IPS-20b (cell line): ENCODE results near the gene PSMA6.
A peak's percentile ranks its signal among the peaks of the same experiment; 100 is the strongest.
"Not testable (repeated sequence)": the region's sequence is repeated elsewhere in the genome, so short reads cannot be mapped to it uniquely, and the experiment has no call there.

Experiments used
- H3K27ac ChIP-seq: one replicate; pipeline ENCODE4 v1.5.1; 2013; ENCODE audit warnings: low read length
- H3K27me3 ChIP-seq: 2 replicates; pipeline ENCODE4 v1.6.1; 2013; ENCODE audit warnings: mild to moderate bottlenecking, low read length, inconsistent platforms; ENCODE audit not compliant: insufficient read depth
- H3K36me3 ChIP-seq: 2 replicates; pipeline ENCODE4 v1.6.1; 2013; ENCODE audit warnings: low read depth, mild to moderate bottlenecking, inconsistent platforms, low read length, moderate library complexity; ENCODE audit not compliant: insufficient read depth
- H3K4me1 ChIP-seq: 2 replicates; pipeline ENCODE4 v1.6.1; 2013; ENCODE audit warnings: mild to moderate bottlenecking, control low read depth, inconsistent platforms, low read length, moderate library complexity; ENCODE audit not compliant: insufficient read depth
- H3K4me3 ChIP-seq: 2 replicates; pipeline ENCODE4 v1.5.1; 2013; ENCODE audit warnings: mild to moderate bottlenecking, low read length, inconsistent platforms
- H3K9ac ChIP-seq: 2 replicates; pipeline ENCODE4 v1.6.1; 2013; ENCODE audit warnings: low read depth, mild to moderate bottlenecking, inconsistent platforms, low read length, moderate library complexity
- H3K9me3 ChIP-seq: 2 replicates; pipeline ENCODE4 v1.6.1; 2013; ENCODE audit warnings: mild to moderate bottlenecking, low read depth, low read length, inconsistent platforms; ENCODE audit not compliant: insufficient read depth

The PSMA6 gene

GRCh38 chr14:35331605-35332516, 39.7 kb downstream of the PSMA6 start:
- H3K9ac ChIP-seq = peak overlapping the region; percentile 15; the same call in 1 of the 2 replicates
- no peak overlapping the region for H3K4me3 ChIP-seq
- H3K27me3 ChIP-seq = no peaks in the 10 kb centered on the region
- H3K27ac ChIP-seq = no peak overlapping the region
- H3K36me3 ChIP-seq = no peaks in the 10 kb centered on the region
- H3K9me3 ChIP-seq = no peaks in the 10 kb centered on the region
- H3K4me1 ChIP-seq = peaks cover 22% of the 10 kb centered on the region

- Histone ChIP-seq H3K4me1 (peaks cover 25% of the 10 kb centered on the region), H3K27ac (no peak overlapping the region), H3K36me3 (no peaks in the 10 kb centered on the region), H3K9ac (no peak overlapping the region; the same call in 1 of the 2 replicates), H3K9me3 (no peaks in the 10 kb centered on the region), H3K4me3 (no peak overlapping the region), H3K27me3 (no peaks in the 10 kb centered on the region)
These were observed 40.5 kb downstream of the PSMA6 start for GRCh38 chr14:35332517-35333263.

DNA sequence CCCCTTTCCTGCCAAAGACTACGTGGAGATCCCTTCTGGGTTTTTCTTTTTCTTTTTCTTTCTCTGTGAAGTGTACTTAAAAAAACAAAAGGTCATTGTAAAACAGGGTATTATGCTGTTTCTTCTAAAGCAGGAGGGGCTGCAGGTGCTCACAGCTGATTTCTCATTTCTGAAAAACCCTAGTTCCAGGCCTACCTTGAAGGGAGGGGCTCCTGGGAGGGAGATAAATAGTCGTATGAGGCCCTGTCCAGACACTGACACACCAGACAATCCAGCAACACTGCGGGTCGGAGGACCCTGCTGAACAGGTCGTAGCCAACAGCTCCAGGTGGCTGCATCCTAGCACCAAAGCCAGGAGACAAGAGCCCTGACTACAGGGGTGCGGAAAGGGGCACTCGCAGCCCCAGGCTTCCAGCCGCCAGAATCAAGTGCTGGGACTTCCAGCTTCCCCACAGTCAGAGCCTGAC, 41.1 kb downstream of the PSMA6 start:
- H3K4me3 ChIP-seq = no peak overlapping the region
- no peaks in the 10 kb centered on the region for H3K27me3 ChIP-seq
- peaks cover 25% of the 10 kb centered on the region for H3K4me1 ChIP-seq
- no peaks in the 10 kb centered on the region for H3K36me3 ChIP-seq
- H3K9ac ChIP-seq = no peak overlapping the region; the same call in 1 of the 2 replicates
- no peaks in the 10 kb centered on the region for H3K9me3 ChIP-seq
- no peak overlapping the region for H3K27ac ChIP-seq

DNA sequence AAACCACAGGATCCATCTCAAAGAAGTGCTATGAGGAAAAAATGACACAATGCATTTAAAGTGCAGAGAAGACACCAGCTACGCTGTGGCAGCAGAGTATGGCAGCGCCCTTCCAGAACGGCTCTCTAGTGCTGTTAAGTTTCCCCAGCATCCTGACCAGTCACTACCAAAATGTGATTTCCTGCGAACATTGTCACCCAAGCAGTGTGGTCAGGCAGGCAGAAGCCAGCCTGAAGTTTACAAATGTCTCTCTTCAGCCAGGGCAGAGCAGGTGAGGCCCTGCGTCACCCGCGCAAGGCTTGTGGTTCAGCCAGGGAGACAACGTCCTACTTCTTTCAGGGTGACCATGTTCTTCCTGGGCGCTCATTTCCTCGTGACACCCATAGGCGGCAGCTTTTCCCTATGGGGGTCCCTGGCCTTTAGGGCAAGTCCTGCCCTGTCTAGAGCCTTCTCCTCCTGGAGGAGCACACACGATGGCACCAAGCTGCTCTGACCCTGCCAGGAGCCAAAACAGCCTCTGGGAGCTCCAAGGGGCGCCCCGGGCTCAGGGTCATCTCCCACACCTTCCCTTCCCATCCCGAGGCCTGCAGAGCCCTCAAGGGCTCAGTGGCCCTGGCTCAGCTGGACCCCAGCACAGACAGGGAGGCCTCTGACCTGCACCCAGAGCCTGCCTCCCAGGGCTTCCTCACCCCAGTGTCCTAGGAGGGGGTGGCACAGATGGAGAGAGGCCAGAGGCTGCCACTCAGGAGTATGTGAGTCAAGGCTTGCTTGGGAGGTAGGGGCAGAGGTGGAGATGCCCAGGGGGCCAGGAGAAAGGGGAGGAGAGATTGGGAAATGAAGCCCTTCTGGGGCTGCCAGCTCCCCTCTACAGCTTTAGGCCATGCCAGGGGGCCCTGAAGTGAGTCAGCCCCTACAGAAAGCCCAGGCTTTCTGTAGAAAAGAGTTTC, 41.9 kb downstream of the PSMA6 start:
- Histone ChIP-seq H3K36me3 (no peaks in the 10 kb centered on the region), H3K9me3 (no peaks in the 10 kb centered on the region), H3K27ac (no peak overlapping the region), H3K4me3 (no peak overlapping the region), H3K27me3 (no peaks in the 10 kb centered on the region), H3K9ac (no peak overlapping the region), H3K4me1 (peaks cover 25% of the 10 kb centered on the region)

DNA sequence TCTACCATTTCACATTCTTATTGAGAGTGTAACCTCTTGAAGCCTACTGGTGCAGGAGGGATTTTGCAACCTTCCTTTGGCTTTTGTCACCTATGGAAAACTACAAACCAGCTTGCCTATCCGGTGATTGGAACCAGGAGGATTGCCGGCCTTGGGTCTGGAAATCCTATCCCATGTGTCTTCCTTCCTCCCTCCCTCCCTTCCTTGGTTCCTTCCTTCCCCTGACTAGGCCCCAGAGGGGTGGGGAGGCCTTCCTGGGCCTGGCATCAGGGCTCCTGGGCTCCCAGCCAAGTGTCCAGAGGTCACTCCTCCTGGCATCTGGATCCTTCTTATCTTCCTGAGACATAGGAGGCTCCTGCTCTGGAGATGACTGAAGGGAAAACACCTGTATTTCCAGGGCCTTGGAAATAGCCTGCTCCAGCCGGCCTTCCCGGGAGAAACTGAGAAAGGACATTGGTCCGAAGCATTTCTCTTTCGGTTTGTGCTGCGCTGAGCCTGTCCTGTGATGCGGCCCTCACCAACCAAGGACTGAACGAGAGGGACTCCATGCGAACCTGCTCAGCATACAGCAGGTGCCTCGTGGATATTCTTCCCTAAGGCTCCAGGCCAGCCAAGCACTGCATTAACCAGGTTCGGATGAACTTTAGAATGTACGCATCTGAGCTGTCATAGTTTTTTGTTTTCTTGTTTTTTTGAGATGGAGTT, 43.4 kb downstream of the PSMA6 start:
- H3K9me3 ChIP-seq = no peaks in the 10 kb centered on the region
- no peaks in the 10 kb centered on the region for H3K27me3 ChIP-seq
- H3K4me3 ChIP-seq = no peak overlapping the region
- no peak overlapping the region for H3K9ac ChIP-seq
- H3K36me3 ChIP-seq = no peaks in the 10 kb centered on the region
- H3K27ac ChIP-seq = no peak overlapping the region
- H3K4me1 ChIP-seq = peaks cover 25% of the 10 kb centered on the region

GRCh38 chr14:35336171-35336493, 44.0 kb downstream of the PSMA6 start:
- Histone ChIP-seq H3K4me1 (peaks cover 25% of the 10 kb centered on the region), H3K9ac (peak overlapping the region; percentile 37; the same call in 1 of the 2 replicates)
- H3K27ac ChIP-seq = not testable (repeated sequence)

DNA sequence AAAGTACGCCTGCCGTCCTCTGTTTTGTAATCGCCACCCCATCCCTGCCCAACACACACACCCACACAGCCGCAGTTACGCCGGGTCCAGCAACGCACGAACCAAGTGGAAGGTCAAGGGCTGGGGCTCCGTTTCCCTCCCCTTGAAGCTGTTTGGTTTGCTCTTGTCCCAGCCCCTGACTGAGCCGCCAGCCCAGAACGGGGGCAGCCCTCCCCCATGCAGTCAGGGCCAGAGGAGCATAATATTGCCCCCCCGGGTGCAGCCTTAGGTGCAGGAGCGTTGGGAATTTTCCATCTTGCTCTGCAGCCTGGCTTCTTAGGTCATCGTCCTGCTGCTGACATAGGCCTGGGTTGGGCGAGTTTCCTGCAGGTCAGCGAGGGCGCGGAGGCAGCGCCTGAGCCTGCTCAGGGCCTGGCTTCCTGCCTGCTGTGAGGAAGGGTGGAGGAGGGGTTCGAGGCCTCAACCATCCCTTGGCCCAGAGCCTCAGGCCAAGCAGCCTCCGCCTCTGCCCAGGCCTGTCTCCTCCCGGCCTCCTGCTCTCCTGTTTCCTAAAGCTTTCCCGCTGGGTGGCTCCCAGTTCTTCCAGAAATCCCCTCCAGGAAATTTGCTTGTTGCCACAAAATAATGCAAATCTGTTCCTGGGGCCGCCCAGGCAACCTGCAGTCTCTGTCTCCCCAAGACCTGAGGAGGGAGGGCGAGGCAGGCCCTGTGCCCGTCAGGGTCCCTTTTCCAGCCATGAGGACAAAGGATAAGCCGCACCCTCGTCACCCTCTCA, 44.5 kb downstream of the PSMA6 start:
- no peak overlapping the region for H3K27ac ChIP-seq
- peaks cover 22% of the 10 kb centered on the region for H3K4me1 ChIP-seq
- no peaks in the 10 kb centered on the region for H3K36me3 ChIP-seq
- peak overlapping the region; percentile 37; the same call in 1 of the 2 replicates for H3K9ac ChIP-seq
- no peak overlapping the region for H3K4me3 ChIP-seq
- H3K9me3 ChIP-seq = no peaks in the 10 kb centered on the region
- H3K27me3 ChIP-seq = no peaks in the 10 kb centered on the region

More at GRCh38 chr14:35336171-35336493, 44.0 kb downstream of the PSMA6 start:
- not testable (repeated sequence) for H3K27me3 ChIP-seq, H3K4me3 ChIP-seq, H3K9me3 ChIP-seq, H3K36me3 ChIP-seq

DNA sequence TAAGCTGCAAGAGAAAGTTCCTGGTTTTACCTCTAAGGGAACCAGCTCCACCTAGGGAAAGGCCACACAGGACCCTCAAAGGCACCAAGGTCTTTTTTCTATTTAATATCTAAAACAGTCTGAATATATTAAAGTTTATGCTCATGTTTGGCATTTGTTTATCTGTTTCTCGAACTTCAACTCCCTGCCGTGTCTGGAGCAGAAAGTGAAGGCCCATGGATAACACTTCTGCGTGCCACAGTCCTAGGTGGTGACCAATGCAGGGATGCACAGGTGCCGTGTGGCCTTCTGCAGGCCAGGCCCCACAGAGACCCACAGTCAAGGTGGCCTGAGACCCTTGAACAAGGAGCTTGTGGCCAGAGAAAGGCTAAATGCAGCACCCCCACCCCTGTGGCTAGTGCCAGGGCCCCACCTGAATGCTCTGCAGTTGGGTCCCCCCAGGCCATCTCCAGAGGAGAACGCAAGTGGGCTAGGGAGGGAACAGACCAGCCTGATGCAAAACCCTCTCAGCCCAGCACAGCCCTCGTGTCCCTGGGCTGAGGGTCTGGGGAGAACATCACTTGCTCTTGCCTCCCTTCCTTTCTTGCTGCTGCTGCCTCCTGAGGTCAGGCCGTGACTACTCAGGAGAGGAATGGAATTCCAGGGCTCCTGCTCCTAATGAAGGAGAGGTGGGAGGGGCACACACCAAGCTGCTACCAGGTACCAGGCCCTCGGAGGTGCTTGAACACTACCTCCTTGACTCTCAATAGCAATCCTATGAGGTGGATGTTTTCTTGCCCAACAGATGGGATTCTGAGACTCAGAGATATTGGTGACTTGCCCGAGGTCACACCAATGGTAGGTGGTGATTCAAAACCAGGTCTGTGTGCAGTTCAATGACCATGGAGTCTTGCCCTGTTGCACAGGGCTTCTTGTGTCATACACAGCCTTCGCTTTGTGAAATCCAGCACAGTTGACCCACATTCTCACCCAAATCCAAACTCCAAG, 45.4 kb downstream of the PSMA6 start:
- Histone ChIP-seq H3K4me1 (peaks cover 16% of the 10 kb centered on the region), H3K36me3 (no peaks in the 10 kb centered on the region), H3K27ac (no peak overlapping the region), H3K27me3 (no peaks in the 10 kb centered on the region), H3K4me3 (no peak overlapping the region), H3K9me3 (no peaks in the 10 kb centered on the region), H3K9ac (0 out of 2 replicates have a peak overlapping the region, but pooled peaks have one; percentile 37)

GRCh38 chr14:35338731-35339405, 46.7 kb downstream of the PSMA6 start:
- Histone ChIP-seq H3K4me3 (no peak overlapping the region), H3K27ac (no peak overlapping the region), H3K36me3 (no peaks in the 10 kb centered on the region), H3K4me1 (peaks cover 8% of the 10 kb centered on the region; the same call in 1 of the 2 replicates), H3K9ac (no peak overlapping the region), H3K27me3 (no peaks in the 10 kb centered on the region), H3K9me3 (no peaks in the 10 kb centered on the region)
